GM12875 (cell line): ENCODE data around the gene GH1.
"Not testable (repeated sequence)": the region's sequence is repeated elsewhere in the genome, so short reads cannot be mapped to it uniquely, and the experiment has no call there.

Experiments used
- H3K4me3 ChIP-seq: one replicate; pipeline ENCODE4 v1.5.1; 2011; ENCODE audit warnings: low read depth, low read length, control low read depth
- CTCF ChIP-seq: IDR thresholded peaks from 2 replicates; pipeline ENCODE4 v1.5.1; 2011; ENCODE audit warnings: low read depth, mild to moderate bottlenecking, control low read depth, inconsistent platforms, low read length, moderate library complexity, borderline replicate concordance; ENCODE audit not compliant: insufficient read depth

Gene GH1

GRCh38 chr17:63911041-63911635 is 7.5 kb downstream of the GH1 start, which contains the start of gene CSHL1:
TSS of gene CSHL1 (minus strand) at chr17:63911258. CDS start at chr17:63911196, 62 bp downstream.
- H3K4me3 ChIP-seq: no peak within 1 kb of the TSS
- no peak for TF ChIP-seq CTCF

DNA sequence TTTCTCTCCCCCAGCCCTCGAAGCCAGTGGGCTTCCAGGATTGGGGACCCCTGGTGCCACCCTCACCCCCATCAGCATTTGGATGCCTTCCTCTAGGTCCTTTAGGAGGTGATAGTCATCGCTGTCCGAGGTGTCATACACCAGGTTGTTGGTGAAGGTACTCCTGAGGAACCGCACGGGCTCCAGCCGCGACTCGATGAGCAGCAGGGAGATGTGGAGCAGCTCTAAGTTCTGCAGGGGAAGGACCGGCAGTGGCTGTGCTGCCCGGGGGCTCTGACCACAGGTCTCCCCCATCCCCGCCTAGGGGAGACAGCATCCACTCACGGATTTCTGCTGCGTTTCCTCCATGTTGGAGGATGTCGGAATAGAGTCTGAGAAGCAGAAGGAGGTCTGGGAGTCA is 8.5 kb downstream of the GH1 start:
- no peak overlapping the region for H3K4me3 ChIP-seq
- no peak for TF ChIP-seq CTCF

- H3K4me3 ChIP-seq: not testable (repeated sequence)
Observed at GRCh38 chr17:63909586-63909985, 9.1 kb downstream of the GH1 start.

DNA sequence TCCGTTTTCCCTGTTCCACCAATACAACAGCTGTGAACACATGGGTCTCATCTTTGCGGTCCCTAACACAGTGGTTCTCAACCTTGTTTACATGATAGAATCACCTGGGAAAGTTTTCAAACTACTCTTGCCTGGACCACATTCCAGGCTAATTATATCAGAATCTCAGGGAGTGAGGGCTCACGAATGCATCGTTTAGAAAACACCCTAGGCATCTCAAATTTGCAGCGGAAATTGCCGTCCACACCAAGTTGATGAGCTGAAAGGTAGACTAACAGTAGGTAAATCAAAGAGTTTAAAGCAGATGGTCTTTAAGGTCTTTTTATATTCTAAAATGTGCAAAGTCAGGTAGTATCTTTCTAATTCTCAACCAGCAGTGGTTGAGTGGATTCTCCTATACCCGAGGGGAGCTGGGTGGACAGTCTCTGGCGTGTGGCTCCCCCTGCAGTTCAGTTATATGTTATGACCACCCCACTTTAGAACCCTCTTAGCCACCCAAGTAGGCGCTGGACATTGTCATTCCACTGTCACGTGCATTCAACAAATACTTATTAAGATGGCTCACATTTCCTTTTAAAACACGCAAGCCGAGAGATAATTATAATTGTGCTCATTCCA is 11.4 kb downstream of the GH1 start:
- not testable (repeated sequence) for H3K4me3 ChIP-seq

DNA sequence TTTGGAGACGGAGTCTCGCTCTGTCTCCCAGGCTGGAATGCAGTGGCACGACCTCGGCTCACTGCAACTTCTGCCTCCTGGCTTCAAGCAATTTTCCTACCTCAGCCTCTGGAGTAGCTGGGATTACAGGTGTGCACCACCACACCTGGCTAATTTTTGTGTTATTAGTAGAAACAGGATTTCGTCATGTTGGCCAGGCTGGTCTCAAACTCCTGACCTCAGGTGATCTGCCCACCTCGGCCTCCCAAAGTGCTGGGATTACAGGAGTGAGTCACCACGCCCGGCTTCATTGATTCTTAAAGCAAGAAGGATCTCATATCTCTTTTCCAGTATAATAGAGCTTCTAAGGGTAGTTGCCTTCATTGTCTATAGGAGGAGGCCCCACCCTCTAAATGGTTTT is 13.8 kb downstream of the GH1 start:
- H3K4me3 ChIP-seq: not testable (repeated sequence)

- TF ChIP-seq CTCF: peak; percentile 8; the same call in 1 of the 2 replicates
- not testable (repeated sequence) for H3K4me3 ChIP-seq
Observed at GRCh38 chr17:63903787-63904201, 14.8 kb downstream of the GH1 start.

DNA sequence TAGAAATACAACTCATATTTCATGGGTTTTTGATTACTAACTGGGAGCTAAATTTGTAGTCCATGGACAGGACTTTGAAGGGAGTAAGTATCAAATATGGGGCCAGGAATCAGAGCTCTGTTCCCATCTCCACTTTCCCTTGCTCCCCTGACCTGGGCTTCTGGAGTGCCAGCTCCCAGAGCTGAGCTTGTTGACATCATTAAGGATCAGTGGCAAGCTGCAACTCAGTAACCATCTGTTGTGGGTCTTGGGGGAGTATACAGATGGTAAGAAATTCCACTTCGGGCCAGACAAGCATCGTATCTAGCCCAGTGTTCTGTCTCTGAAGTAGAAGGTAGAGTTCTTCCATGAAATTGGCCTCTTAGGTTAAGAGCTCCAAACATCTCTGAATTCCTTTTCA is 16.7 kb downstream of the GH1 start:
- H3K4me3 ChIP-seq: not testable (repeated sequence)

DNA sequence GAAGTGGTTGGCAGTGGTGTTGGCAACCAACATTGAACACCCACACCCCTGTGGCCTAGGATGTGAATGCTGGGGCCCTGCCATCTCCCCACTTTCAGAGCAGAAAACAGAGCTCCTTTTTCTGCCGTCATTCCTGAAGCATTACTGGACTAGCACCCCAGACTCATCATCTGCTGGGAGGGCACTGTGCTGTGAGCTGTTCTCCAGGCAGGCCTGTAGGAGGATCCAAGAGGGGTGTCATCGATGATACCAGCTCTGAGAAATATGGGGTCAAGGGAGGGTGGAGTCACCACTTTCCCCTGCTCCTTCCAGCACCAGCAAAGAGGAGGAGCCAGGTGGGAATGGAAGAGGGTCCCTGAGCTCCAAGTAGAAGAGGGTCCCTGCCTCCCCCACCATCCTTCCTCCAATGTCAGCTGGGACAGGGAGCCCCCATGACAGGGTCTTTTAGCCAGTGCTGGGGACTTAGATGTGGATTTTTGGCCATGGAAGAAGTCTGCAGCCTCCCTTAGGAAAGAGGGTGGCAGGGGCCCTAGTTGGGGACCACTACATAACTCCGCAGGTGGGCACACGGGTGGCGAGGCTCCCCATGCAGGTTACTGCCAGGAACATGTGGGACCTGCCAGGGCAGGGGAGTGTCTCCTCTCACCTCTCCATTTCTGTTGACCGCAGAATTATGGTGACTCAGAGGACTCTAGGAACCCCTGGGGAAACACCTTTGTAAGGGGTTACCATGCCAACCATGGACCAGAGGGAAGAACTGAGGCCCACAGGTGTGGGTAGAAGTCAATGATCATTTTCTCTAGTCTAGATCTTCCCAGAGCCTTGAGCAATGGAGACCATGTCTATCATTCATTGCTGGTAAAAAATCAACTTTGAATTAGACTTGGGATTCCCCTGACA is 19.5 kb downstream of the GH1 start:
- not testable (repeated sequence) for H3K4me3 ChIP-seq

- not testable (repeated sequence) for H3K4me3 ChIP-seq
Observed at GRCh38 chr17:63896524-63897354, 21.9 kb downstream of the GH1 start, which contains the start of gene CSH1. TSS of gene CSH1 (minus strand) at chr17:63896574. CDS start at chr17:63896511, 63 bp downstream.

- not testable (repeated sequence) for H3K4me3 ChIP-seq
Observed at GRCh38 chr17:63894821-63895220, 23.8 kb downstream of the GH1 start.

DNA sequence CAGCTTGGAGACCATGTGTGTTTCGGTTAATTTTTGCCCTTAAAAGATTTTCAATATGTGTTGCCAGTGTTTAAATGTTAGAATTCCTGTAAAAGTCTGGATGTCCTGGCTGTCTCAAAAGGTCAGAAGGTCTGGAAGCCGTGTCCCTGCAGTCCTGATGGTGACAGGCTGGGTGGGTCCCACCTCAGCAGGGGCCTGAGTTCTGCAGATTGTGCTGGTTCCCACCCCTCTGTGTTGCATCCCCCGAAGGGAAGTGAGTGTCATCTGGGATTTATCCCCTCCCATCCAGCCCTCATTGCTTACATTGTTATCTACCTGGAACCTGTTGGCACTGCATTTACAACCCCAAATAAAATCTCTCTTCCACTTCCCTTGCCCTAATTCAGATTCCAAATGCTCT is 24.6 kb downstream of the GH1 start:
- H3K4me3 ChIP-seq: not testable (repeated sequence)
